Natural killer cell treated with Interleukin-12 subunit alpha and Interleukin-12 subunit beta and Interleukin-15 and Interleukin-18, amount 100 ng/mL, for 72 hours (primary cell): Measurements from ENCODE around the gene HRCT1. TPM values are rescaled to one million over a fixed set of nuclear protein-coding genes. Genes with fewer than 3 reads are reported as not detected.
"Not testable (repeated sequence)": the region's sequence is repeated elsewhere in the genome, so short reads cannot be mapped to it uniquely, and the experiment has no call there.

Source experiments
- ATAC-seq, 2 donors: fragments of 150-1000 bp; cut with Tn5 transposase in 1 of 2; sonication (Bioruptor Pico), chemical (Tn5 transposase) in 1 of 2; 2 replicates each; pipeline ENCODE4 v1.10.0; 2021
- DNase-seq: peaks from one replicate; pipeline ENCODE4 v3.0.0; 2022; ENCODE audit warnings: low spot score
- H3K27ac Mint-ChIP-seq, 2 donors: 1 replicate in 1 of 2; 2 replicates in 1 of 2; pipeline ENCODE4 v1.8.0; 2022; ENCODE audit warnings: mixed read lengths in 2 of 2, mild to moderate bottlenecking in 1 of 2, moderate library complexity in 1 of 2
- H3K27me3 Mint-ChIP-seq, 2 donors: 1 replicate in 1 of 2; 2 replicates in 1 of 2; pipeline ENCODE4 v1.8.0; 2022; ENCODE audit warnings: mixed read lengths in 2 of 2
- H3K36me3 Mint-ChIP-seq: one replicate; pipeline ENCODE4 v1.8.0; 2022; ENCODE audit warnings: mixed read lengths
- H3K4me1 Mint-ChIP-seq, 2 donors: 1 replicate in 1 of 2; 2 replicates in 1 of 2; pipeline ENCODE4 v1.8.0; 2022; ENCODE audit warnings: low read depth in 2 of 2, mixed read lengths in 2 of 2, mild to moderate bottlenecking in 1 of 2
- H3K4me3 Mint-ChIP-seq: one replicate; pipeline ENCODE4 v1.8.0; 2022; ENCODE audit warnings: mixed read lengths
- H3K9me3 Mint-ChIP-seq: 2 replicates; pipeline ENCODE4 v1.8.0; 2022; ENCODE audit warnings: mixed read lengths
- total RNA-seq, 2 donors: library from RNA; stranded (reverse); gene quantifications; one replicate each; pipeline ENCODE4 v1.2.3, GENCODE V29; 2022

HRCT1 gene
- total RNA-seq, 2 donors from 2014 or later: not detected

- Mint-ChIP-seq H3K27ac (no peak overlapping the region), H3K9me3 (no peaks in the 10 kb centered on the region), H3K36me3 (no peaks in the 10 kb centered on the region), H3K4me3 (no peak overlapping the region), H3K27me3 (peaks cover 8 to 9% of the 10 kb centered on the region in 2 donors), H3K4me1 (no peaks in the 10 kb centered on the region)
- DNase-seq (no peak), ATAC-seq (peak; percentile 26 to 40)
Observed at GRCh38 chr9:35905051-35905781, 786 bp upstream of the HRCT1 start.

GRCh38 chr9:35906923-35907699 is 1.1 kb downstream of the HRCT1 start:
- ATAC-seq: no peak
- Mint-ChIP-seq H3K4me3 (no peak overlapping the region), H3K36me3 (no peaks in the 10 kb centered on the region), H3K9me3 (no peaks in the 10 kb centered on the region), H3K4me1 (peaks cover 4 to 7% of the 10 kb centered on the region in 2 donors), H3K27me3 (peaks cover 0 to 5% of the 10 kb centered on the region in 2 donors), H3K27ac (no peak overlapping the region)
- DNase-seq: no peak

GRCh38 chr9:35907711-35908503 is 1.9 kb downstream of the HRCT1 start:
- ATAC-seq (no peak), DNase-seq (no peak)
- no peak overlapping the region for H3K4me3 Mint-ChIP-seq
- H3K4me1 Mint-ChIP-seq: peaks cover 4 to 7% of the 10 kb centered on the region in 2 donors
- no peaks in the 10 kb centered on the region for H3K9me3 Mint-ChIP-seq
- H3K27ac Mint-ChIP-seq: no peak overlapping the region
- H3K36me3 Mint-ChIP-seq: no peaks in the 10 kb centered on the region
- peaks cover 0 to 1% of the 10 kb centered on the region in 2 donors for H3K27me3 Mint-ChIP-seq

- ATAC-seq: no peak
- Mint-ChIP-seq H3K4me1 (peaks cover 4 to 7% of the 10 kb centered on the region in 2 donors), H3K27ac (no peak overlapping the region), H3K27me3 (no peaks in the 10 kb centered on the region), H3K4me3 (no peak overlapping the region), H3K36me3 (no peaks in the 10 kb centered on the region), H3K9me3 (no peaks in the 10 kb centered on the region)
- DNase-seq: no peak
Observed at GRCh38 chr9:35908504-35909125, 2.6 kb downstream of the HRCT1 start.

- peaks cover 4 to 7% of the 10 kb centered on the region in 2 donors for H3K4me1 Mint-ChIP-seq
- DNase-seq (no peak), ATAC-seq (no peak)
- no peaks in the 10 kb centered on the region for H3K27me3 Mint-ChIP-seq
- H3K27ac Mint-ChIP-seq: no peak within 1 kb of the TSS
- no peak within 1 kb of the TSS for H3K4me3 Mint-ChIP-seq
- H3K36me3 Mint-ChIP-seq: no peaks in the 10 kb centered on the region
- H3K9me3 Mint-ChIP-seq: no peaks in the 10 kb centered on the region
Observed at GRCh38 chr9:35909274-35909673, 3.3 kb downstream of the HRCT1 start, which contains the start of gene SPAAR. SPAAR (plus strand) TSS chr9:35909490; CDS start chr9:35910464, 974 bp downstream.

GRCh38 chr9:35909687-35910612 is 3.9 kb downstream of the HRCT1 start:
- DNase-seq: no peak
- no peaks in the 10 kb centered on the region for H3K36me3 Mint-ChIP-seq
- peaks cover 4 to 7% of the 10 kb centered on the region in 2 donors for H3K4me1 Mint-ChIP-seq
- H3K9me3 Mint-ChIP-seq: no peaks in the 10 kb centered on the region
- H3K4me3 Mint-ChIP-seq: no peak overlapping the region
- H3K27ac Mint-ChIP-seq: no peak overlapping the region
- no peaks in the 10 kb centered on the region for H3K27me3 Mint-ChIP-seq
- no peak for ATAC-seq

GRCh38 chr9:35910613-35911359 is 4.8 kb downstream of the HRCT1 start:
- no peak overlapping the region for H3K27ac Mint-ChIP-seq
- H3K4me1 Mint-ChIP-seq: peaks cover 4 to 7% of the 10 kb centered on the region in 2 donors
- H3K36me3 Mint-ChIP-seq: no peaks in the 10 kb centered on the region
- no peak for ATAC-seq
- no peak overlapping the region for H3K4me3 Mint-ChIP-seq
- H3K27me3 Mint-ChIP-seq: no peaks in the 10 kb centered on the region
- no peak for DNase-seq
- H3K9me3 Mint-ChIP-seq: no peaks in the 10 kb centered on the region

- Mint-ChIP-seq H3K4me1 (peaks cover 4 to 7% of the 10 kb centered on the region in 2 donors), H3K4me3 (no peak overlapping the region), H3K27me3 (no peaks in the 10 kb centered on the region), H3K36me3 (no peaks in the 10 kb centered on the region), H3K9me3 (no peaks in the 10 kb centered on the region), H3K27ac (no peak overlapping the region)
- ATAC-seq: no peak
- no peak for DNase-seq
Observed at GRCh38 chr9:35911690-35912089, 5.7 kb downstream of the HRCT1 start.

GRCh38 chr9:35912791-35913400 is 6.9 kb downstream of the HRCT1 start:
- Mint-ChIP-seq H3K27ac (no peak overlapping the region), H3K36me3 (no peaks in the 10 kb centered on the region), H3K4me3 (no peak overlapping the region), H3K27me3 (no peaks in the 10 kb centered on the region), H3K4me1 (peaks cover 4 to 7% of the 10 kb centered on the region in 2 donors), H3K9me3 (no peaks in the 10 kb centered on the region)
- DNase-seq (no peak), ATAC-seq (no peak)

GRCh38 chr9:35913429-35913828 is 7.4 kb downstream of the HRCT1 start:
- H3K36me3 Mint-ChIP-seq: not testable (repeated sequence)

GRCh38 chr9:35914301-35914807 is 8.4 kb downstream of the HRCT1 start:
- peak in 1 of 2 donors; percentile 18 for ATAC-seq
- Mint-ChIP-seq H3K27me3 (no peaks in the 10 kb centered on the region), H3K27ac (no peak overlapping the region), H3K9me3 (no peaks in the 10 kb centered on the region), H3K36me3 (no peaks in the 10 kb centered on the region), H3K4me1 (peaks cover 4 to 7% of the 10 kb centered on the region in 2 donors), H3K4me3 (no peak overlapping the region)
- no peak for DNase-seq

More at GRCh38 chr9:35913429-35913828, 7.4 kb downstream of the HRCT1 start:
- not testable (repeated sequence) for H3K27me3 Mint-ChIP-seq, H3K4me3 Mint-ChIP-seq, H3K9me3 Mint-ChIP-seq, H3K4me1 Mint-ChIP-seq, H3K27ac Mint-ChIP-seq, DNase-seq, ATAC-seq
